ENCODE data around the gene MTFP1. TPM values are rescaled to one million over a fixed set of nuclear protein-coding genes. Genes with fewer than 3 reads are reported as not detected.

MTFP1 gene
- total RNA-seq, 1 donor from 2014 or later: 9.9 TPM

DNA sequence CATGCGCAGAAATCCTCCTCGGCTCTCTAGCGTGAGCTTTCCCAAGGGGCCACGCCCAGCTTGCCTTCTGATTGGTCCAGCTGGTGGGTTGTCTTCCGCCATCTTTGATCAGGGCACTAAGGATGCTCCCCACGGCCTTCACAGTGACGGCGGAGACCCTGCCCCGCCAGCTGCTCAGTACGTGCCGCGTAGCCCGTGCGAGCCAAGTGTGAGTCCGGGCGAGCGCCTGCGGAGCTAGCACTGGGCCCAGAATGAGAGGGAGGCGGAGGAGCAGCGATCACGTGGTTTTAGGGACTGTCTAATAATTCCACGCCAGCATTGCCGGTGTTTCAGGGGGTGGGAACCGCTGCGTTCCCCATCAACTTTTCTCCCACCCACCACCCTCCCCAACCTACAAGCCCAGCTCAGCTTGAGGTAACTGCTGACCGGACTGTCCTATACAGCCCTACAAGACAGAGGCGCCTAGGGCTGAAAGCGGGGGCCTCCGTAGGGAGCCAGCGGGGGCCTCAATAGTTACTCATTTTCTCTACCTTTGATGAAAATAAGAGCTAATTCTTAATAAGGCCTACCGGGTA, 1.5 kb upstream of the MTFP1 start:
- intact Hi-C loops (cut with DNase I): no loop called here
- TF ChIP-seq, protein P1, sequence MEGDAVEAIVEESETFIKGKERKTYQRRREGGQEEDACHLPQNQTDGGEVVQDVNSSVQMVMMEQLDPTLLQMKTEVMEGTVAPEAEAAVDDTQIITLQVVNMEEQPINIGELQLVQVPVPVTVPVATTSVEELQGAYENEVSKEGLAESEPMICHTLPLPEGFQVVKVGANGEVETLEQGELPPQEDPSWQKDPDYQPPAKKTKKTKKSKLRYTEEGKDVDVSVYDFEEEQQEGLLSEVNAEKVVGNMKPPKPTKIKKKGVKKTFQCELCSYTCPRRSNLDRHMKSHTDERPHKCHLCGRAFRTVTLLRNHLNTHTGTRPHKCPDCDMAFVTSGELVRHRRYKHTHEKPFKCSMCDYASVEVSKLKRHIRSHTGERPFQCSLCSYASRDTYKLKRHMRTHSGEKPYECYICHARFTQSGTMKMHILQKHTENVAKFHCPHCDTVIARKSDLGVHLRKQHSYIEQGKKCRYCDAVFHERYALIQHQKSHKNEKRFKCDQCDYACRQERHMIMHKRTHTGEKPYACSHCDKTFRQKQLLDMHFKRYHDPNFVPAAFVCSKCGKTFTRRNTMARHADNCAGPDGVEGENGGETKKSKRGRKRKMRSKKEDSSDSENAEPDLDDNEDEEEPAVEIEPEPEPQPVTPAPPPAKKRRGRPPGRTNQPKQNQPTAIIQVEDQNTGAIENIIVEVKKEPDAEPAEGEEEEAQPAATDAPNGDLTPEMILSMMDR (IDR thresholded peaks at IDR 0.05): no peak
- Histone ChIP-seq H3K9me3 (no peaks in the 10 kb centered on the region), H3K4me3 (peak overlapping the region; percentile 76), H3K4me1 (peaks cover 55% of the 10 kb centered on the region), H3K36me3 (peaks cover 5% of the 10 kb centered on the region), H3K27ac (peak overlapping the region; percentile 98), H3K27me3 (ENCODE audit: low read depth) (no peaks in the 10 kb centered on the region)
- ATAC-seq (peak; percentile 90 to 95), DNase-seq (peak; percentile 99)

GRCh38 chr22:30424534-30425326, 838 bp upstream of the MTFP1 start:
- ATAC-seq: no peak
- TF ChIP-seq, protein P1 (IDR thresholded peaks at IDR 0.05): no peak
- H3K4me3 ChIP-seq: peak overlapping the region; percentile 84
- H3K9me3 ChIP-seq: no peaks in the 10 kb centered on the region
- no peaks in the 10 kb centered on the region for H3K27me3 ChIP-seq (ENCODE audit: low read depth)
- H3K36me3 ChIP-seq: no peaks in the 10 kb centered on the region
- H3K4me1 ChIP-seq: peaks cover 55% of the 10 kb centered on the region
- intact Hi-C loops (cut with DNase I): no loop called here
- peak overlapping the region; percentile 98 for H3K27ac ChIP-seq
- DNase-seq: no peak

- Histone ChIP-seq H3K27ac (peak overlapping the region; percentile 79), H3K4me1 (peaks cover 53% of the 10 kb centered on the region), H3K9me3 (no peaks in the 10 kb centered on the region), H3K27me3 (ENCODE audit: low read depth) (no peaks in the 10 kb centered on the region), H3K4me3 (peak overlapping the region; percentile 84), H3K36me3 (no peaks in the 10 kb centered on the region)
- DNase-seq (no peak), ATAC-seq (no peak)
- intact Hi-C loops (cut with DNase I): no loop called here
- TF ChIP-seq, protein P1 (IDR thresholded peaks at IDR 0.05): no peak
These were observed 297 bp upstream of the MTFP1 start for GRCh38 chr22:30425327-30425615.

GRCh38 chr22:30426388-30427353, 1.1 kb downstream of the MTFP1 start:
- Histone ChIP-seq H3K27ac (peak overlapping the region; percentile 79), H3K4me3 (peak overlapping the region; percentile 84), H3K27me3 (ENCODE audit: low read depth) (no peaks in the 10 kb centered on the region), H3K4me1 (peaks cover 39% of the 10 kb centered on the region), H3K9me3 (no peaks in the 10 kb centered on the region), H3K36me3 (no peaks in the 10 kb centered on the region)
- TF ChIP-seq, protein P1 (IDR thresholded peaks at IDR 0.05): peak; percentile 77
- DNase-seq (peak; percentile 93), ATAC-seq (peak; percentile 62 to 69)
- intact Hi-C loops (cut with DNase I): no loop called here

GRCh38 chr22:30427871-30428270, 2.3 kb downstream of the MTFP1 start:
- TF ChIP-seq, protein P1 (IDR thresholded peaks at IDR 0.05): no peak
- H3K27me3 ChIP-seq (ENCODE audit: low read depth): no peaks in the 10 kb centered on the region
- H3K9me3 ChIP-seq: no peaks in the 10 kb centered on the region
- H3K4me1 ChIP-seq: peaks cover 27% of the 10 kb centered on the region
- no peaks in the 10 kb centered on the region for H3K36me3 ChIP-seq
- DNase-seq (no peak), ATAC-seq (no peak)
- H3K27ac ChIP-seq: no peak overlapping the region
- no peak overlapping the region for H3K4me3 ChIP-seq
- intact Hi-C loops (cut with DNase I): no loop called here

Data from lower lobe of right lung (tissue), 2 donors.